ENCODE results near the gene SIX2. TPM values are rescaled to one million over a fixed set of nuclear protein-coding genes. Genes with fewer than 3 reads are reported as not detected.

Gene SIX2
- total RNA-seq, 2 experiments from 2014 or later, result not detected

DNA sequence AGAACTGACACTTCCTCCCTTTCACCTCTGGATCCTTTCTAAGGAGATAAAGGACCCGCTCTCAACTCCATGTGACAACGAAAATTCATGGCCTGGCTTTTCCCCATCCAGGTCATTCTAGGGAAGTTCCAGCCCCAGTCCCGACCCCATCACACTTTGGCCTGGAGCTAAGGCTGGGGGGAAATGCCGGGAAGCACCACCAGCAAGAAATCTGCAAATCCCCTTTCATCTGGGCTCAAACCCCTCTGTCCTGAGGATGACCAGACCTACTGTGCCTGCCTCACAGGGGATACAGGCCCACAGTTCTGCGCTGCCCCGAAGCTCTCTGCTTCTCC lies 1.3 kb downstream of the SIX2 start:
- H3K36me3 Mint-ChIP-seq (ENCODE audit: low read depth), result no peaks in the 10 kb centered on the region
- POLR2A ChIA-PET, result no interaction called here
- no peak for DNase-seq
- peaks cover 78% of the 10 kb centered on the region for H3K27me3 Mint-ChIP-seq
- peaks cover 24% of the 10 kb centered on the region for H3K4me1 Mint-ChIP-seq
- H3K9me3 Mint-ChIP-seq (ENCODE audit: low read depth), result no peaks in the 10 kb centered on the region
- no peak overlapping the region for H3K4me3 Mint-ChIP-seq
- intact Hi-C loops (cut with DNase I, micrococcal nuclease), result loop anchor here (5.0 to 10.0 kb wide), 4 partner anchors 76 to 201 kb away; no protein-coding TSS in a partner anchor
- H3K27ac Mint-ChIP-seq, result no peak overlapping the region
- CTCF ChIA-PET, result interaction anchor here (1.0 to 1.7 kb wide), 2 partner anchors 23 to 54 kb away, joined by 3 read pairs; no protein-coding TSS in a partner anchor
- no peak for ATAC-seq

DNA sequence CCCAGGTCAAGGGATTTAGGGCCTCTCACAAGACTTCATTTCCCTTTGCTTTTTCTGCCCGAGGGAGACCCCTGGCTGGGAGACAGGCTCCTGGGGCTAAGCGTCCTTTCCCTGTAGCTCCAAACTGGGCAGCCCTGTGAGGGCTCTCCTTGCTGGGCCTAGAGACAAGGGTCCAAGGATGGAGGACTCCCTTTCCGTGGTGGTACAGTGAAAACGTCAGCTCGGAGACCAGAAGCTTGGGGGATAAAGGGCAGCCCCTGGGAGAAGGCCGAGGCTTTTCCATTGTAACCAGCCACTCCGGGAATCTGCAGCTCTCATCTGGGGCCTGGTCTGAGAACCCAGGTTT lies 2.3 kb downstream of the SIX2 start:
- Mint-ChIP-seq H3K4me3 (no peak overlapping the region), H3K4me1 (peaks cover 25% of the 10 kb centered on the region), H3K27ac (no peak overlapping the region), H3K27me3 (peaks cover 76% of the 10 kb centered on the region), H3K9me3 (ENCODE audit: low read depth) (no peaks in the 10 kb centered on the region), H3K36me3 (ENCODE audit: low read depth) (no peaks in the 10 kb centered on the region)
- ChIA-PET CTCF (interaction anchor here (1.0 to 1.7 kb wide), 2 partner anchors 22 to 52 kb away, joined by 3 read pairs; no protein-coding TSS in a partner anchor), POLR2A (no interaction called here)
- ATAC-seq (no peak), DNase-seq (no peak)
- intact Hi-C loops (cut with DNase I, micrococcal nuclease), result loop anchor here (5.0 to 10.0 kb wide), 4 partner anchors 75 to 200 kb away; no protein-coding TSS in a partner anchor

DNA sequence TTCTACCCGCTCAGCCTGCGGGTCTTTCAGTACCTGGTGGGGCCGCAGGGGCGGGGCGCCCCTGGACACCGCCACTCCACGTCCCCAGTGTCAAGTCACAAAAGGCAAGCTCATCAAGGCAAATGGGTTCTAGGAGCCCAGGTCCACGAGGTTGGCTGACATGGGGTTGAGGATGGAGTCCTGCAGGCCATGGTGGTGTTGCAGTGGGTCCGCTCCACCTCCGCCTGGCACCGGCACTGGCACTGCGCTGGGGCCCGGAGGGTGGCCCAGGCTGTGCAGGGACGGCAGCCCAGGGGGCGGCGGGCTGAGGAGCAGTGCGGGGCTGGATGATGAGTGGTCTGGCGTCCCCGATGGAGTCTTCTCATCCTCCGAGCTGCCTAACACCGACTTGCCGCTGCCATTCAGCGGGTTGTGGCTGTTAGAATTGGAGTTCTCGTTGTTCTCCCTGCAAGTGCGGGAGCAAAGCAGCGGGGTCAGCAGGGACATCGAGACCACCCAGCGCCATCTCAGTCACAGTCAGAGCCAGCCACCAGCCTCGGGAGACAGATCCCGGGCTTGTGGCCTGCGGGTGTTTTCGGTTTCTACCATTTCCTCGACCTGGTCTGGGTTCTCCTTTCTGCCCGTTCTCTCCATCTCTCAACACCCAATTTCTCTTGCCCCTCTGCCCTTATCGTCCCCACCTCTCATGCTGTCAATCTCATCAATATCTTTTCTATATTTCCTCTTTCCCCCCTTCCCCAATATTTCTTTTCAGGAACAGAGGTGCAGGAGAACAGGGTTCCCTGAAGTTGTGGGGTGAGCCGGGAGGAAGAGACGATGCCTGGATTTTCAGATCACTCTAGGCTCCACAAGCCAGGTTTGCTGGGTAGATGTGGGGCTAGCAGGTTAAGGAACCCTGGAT lies 3.0 kb downstream of the SIX2 start:
- Mint-ChIP-seq H3K27ac (no peak overlapping the region), H3K4me1 (peaks cover 30% of the 10 kb centered on the region), H3K36me3 (ENCODE audit: low read depth) (no peaks in the 10 kb centered on the region), H3K4me3 (no peak overlapping the region), H3K27me3 (peaks cover 77% of the 10 kb centered on the region), H3K9me3 (ENCODE audit: low read depth) (no peaks in the 10 kb centered on the region)
- intact Hi-C loops (cut with DNase I, micrococcal nuclease), result loop anchor here (5.0 to 10.0 kb wide), 4 partner anchors 74 to 199 kb away; no protein-coding TSS in a partner anchor
- ChIA-PET POLR2A (no interaction called here), CTCF (interaction anchor here (1.2 to 1.7 kb wide), 2 partner anchors 8 to 21 kb away, joined by 3 read pairs; no protein-coding TSS in a partner anchor)
- no peak for DNase-seq
- no peak for ATAC-seq

DNA sequence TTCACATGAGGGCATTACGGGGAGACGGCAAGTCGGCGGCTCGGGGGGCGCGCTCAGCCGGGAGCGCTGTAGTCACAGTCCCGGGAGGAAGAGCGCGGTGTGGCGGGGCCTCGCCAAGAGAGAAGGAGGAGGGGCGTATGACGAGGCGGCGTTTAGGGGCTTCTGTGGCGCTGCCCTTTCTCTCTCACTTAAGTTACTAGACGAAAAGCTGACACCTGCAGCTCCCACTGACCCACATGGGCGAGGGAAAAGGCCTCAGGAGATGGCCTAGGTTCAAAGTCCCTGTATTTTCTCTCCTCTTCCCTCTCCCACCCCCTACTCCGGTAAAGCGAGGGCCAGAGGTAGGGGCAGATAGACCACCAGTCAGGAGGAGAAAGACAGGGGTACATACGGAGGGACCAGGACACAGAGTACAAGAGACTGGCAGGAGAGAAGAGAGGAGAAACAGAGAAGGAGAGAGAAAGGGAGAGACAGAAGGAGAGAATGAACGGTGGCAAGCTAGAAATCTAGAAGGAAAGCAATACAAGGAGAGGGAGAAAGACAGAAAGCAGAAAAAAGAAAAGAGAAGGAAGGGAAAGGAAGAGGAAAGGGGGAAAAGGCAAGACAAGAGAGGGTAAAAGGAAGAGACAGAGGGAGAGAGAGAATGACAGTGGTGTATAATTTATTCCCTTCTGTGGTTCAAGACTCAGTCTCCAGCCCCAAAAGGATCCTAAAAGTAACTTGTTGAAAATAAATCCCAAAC lies 3.8 kb downstream of the SIX2 start:
- H3K9me3 Mint-ChIP-seq (ENCODE audit: low read depth), result no peaks in the 10 kb centered on the region
- H3K4me3 Mint-ChIP-seq, result no peak overlapping the region
- ChIA-PET CTCF (interaction anchor here (0.6 to 1.2 kb wide), 4 partner anchors 9 to 934 kb away, joined by 3 to 4 read pairs (median 3); no protein-coding TSS in a partner anchor), POLR2A (interaction anchor here (0.6 kb wide), 2 partner anchors 394 to 492 kb away, joined by 4 to 6 read pairs; no protein-coding TSS in a partner anchor)
- no peak for DNase-seq
- no peak for ATAC-seq
- peaks cover 71% of the 10 kb centered on the region for H3K27me3 Mint-ChIP-seq
- no peak overlapping the region for H3K27ac Mint-ChIP-seq
- H3K4me1 Mint-ChIP-seq, result peaks cover 32% of the 10 kb centered on the region
- intact Hi-C loops (cut with DNase I, micrococcal nuclease), result loop anchor here (2.0 to 10.0 kb wide), 5 partner anchors 73 to 198 kb away; no protein-coding TSS in a partner anchor
- H3K36me3 Mint-ChIP-seq (ENCODE audit: low read depth), result no peaks in the 10 kb centered on the region

- Mint-ChIP-seq H3K36me3 (ENCODE audit: low read depth) (no peaks in the 10 kb centered on the region), H3K4me1 (peaks cover 29% of the 10 kb centered on the region), H3K27me3 (peaks cover 74% of the 10 kb centered on the region), H3K27ac (no peak overlapping the region), H3K4me3 (no peak overlapping the region), H3K9me3 (ENCODE audit: low read depth) (no peaks in the 10 kb centered on the region)
- DNase-seq (peak; percentile 32), ATAC-seq (no peak)
- intact Hi-C loops (cut with DNase I, micrococcal nuclease), result loop anchor here (2.0 to 10.0 kb wide), 6 partner anchors 52 to 197 kb away; no protein-coding TSS in a partner anchor
- ChIA-PET POLR2A (no interaction called here), CTCF (interaction anchor here (0.6 to 1.2 kb wide), 2 partner anchors 10 to 75 kb away, joined by 3 read pairs; no protein-coding TSS in a partner anchor)
Measured at GRCh38 chr2:45004562-45005191, 4.6 kb downstream of the SIX2 start.

- no peaks in the 10 kb centered on the region for H3K9me3 Mint-ChIP-seq (ENCODE audit: low read depth)
- peaks cover 29% of the 10 kb centered on the region for H3K4me1 Mint-ChIP-seq
- no peak overlapping the region for H3K27ac Mint-ChIP-seq
- CTCF ChIA-PET, result no interaction called here
- H3K4me3 Mint-ChIP-seq, result no peak overlapping the region
- intact Hi-C loops (cut with DNase I, micrococcal nuclease), result loop anchor here (2.0 to 10.0 kb wide), 3 partner anchors 52 to 161 kb away; no protein-coding TSS in a partner anchor
- POLR2A ChIA-PET, result no interaction called here
- ATAC-seq (no peak), DNase-seq (no peak)
- no peaks in the 10 kb centered on the region for H3K36me3 Mint-ChIP-seq (ENCODE audit: low read depth)
- peaks cover 78% of the 10 kb centered on the region for H3K27me3 Mint-ChIP-seq
Measured at GRCh38 chr2:45003579-45004551, 5.4 kb downstream of the SIX2 start.

GRCh38 chr2:45002686-45003085 lies 6.6 kb downstream of the SIX2 start:
- CTCF ChIA-PET, result no interaction called here

DNA sequence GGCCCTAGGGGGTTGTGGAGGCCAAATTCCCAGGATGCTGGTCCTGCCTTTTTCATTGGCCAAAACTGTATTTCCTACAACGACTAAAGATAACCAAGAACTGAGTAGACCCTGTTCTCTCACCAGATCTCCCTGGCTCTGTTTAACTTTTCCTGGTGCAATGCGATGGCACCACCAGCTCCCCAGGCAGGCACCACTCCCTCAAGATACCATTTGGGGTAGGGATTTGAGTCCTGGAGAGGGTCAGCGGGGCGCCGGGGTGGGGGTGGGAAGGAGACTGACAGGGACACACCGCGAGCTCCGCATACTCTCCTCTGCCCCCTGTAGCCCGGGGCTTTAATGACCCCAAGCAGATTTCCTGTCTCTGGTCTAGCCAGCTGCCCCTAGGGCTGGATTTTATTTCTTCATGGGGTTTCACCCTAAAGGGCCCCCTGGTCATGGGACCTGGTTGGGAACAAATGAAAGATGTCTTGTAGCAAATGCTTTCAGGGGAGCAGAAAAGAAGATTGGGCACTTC lies 7.3 kb downstream of the SIX2 start:
- Mint-ChIP-seq H3K27me3 (peaks cover 76% of the 10 kb centered on the region), H3K4me3 (peak overlapping the region; percentile 47), H3K36me3 (ENCODE audit: low read depth) (no peaks in the 10 kb centered on the region), H3K4me1 (peaks cover 23% of the 10 kb centered on the region), H3K9me3 (ENCODE audit: low read depth) (no peaks in the 10 kb centered on the region), H3K27ac (no peak overlapping the region)
- ATAC-seq (no peak), DNase-seq (no peak)
- ChIA-PET CTCF (interaction anchor here (0.5 to 5.0 kb wide), 4 partner anchors 8 to 21 kb away, joined by 3 to 35 read pairs (median 3); partner anchors contain the start of gene SIX2), POLR2A (interaction anchor here (0.9 kb wide), 1 partner anchor 648 kb away, joined by 4 read pairs; no protein-coding TSS in a partner anchor)
- intact Hi-C loops (cut with DNase I, micrococcal nuclease), result loop anchor here (5.0 to 10.0 kb wide), 2 partner anchors 50 to 163 kb away; no protein-coding TSS in a partner anchor

More at GRCh38 chr2:45002686-45003085, 6.6 kb downstream of the SIX2 start:
- no peak overlapping the region for H3K27ac Mint-ChIP-seq
- no peaks in the 10 kb centered on the region for H3K36me3 Mint-ChIP-seq (ENCODE audit: low read depth)
- peaks cover 23% of the 10 kb centered on the region for H3K4me1 Mint-ChIP-seq
- H3K4me3 Mint-ChIP-seq, result no peak overlapping the region
- H3K9me3 Mint-ChIP-seq (ENCODE audit: low read depth), result no peaks in the 10 kb centered on the region
- intact Hi-C loops (cut with DNase I, micrococcal nuclease), result loop anchor here (5.0 to 10.0 kb wide), 2 partner anchors 50 to 162 kb away; no protein-coding TSS in a partner anchor
- POLR2A ChIA-PET, result interaction anchor here (0.9 kb wide), 1 partner anchor 647 kb away, joined by 4 read pairs; no protein-coding TSS in a partner anchor
- peaks cover 76% of the 10 kb centered on the region for H3K27me3 Mint-ChIP-seq
- ATAC-seq (no peak), DNase-seq (no peak)

GRCh38 chr2:45000921-45001868 lies 8.1 kb downstream of the SIX2 start:
- POLR2A ChIA-PET, result interaction anchor here (0.9 kb wide), 1 partner anchor 649 kb away, joined by 4 read pairs; no protein-coding TSS in a partner anchor
- Mint-ChIP-seq H3K36me3 (ENCODE audit: low read depth) (no peaks in the 10 kb centered on the region), H3K4me3 (peak overlapping the region; percentile 47), H3K9me3 (ENCODE audit: low read depth) (no peaks in the 10 kb centered on the region), H3K27me3 (peaks cover 75% of the 10 kb centered on the region), H3K4me1 (peaks cover 20% of the 10 kb centered on the region), H3K27ac (no peak overlapping the region)
- ATAC-seq (no peak), DNase-seq (peak; percentile 27)
- CTCF ChIA-PET, result interaction anchor here (0.7 to 5.0 kb wide), 3 partner anchors 8 to 20 kb away, joined by 3 to 35 read pairs (median 3); partner anchors contain the start of gene SIX2
- intact Hi-C loops (cut with DNase I, micrococcal nuclease), result loop anchor here (5.0 to 10.0 kb wide), 2 partner anchors 49 to 164 kb away; no protein-coding TSS in a partner anchor

All from activated CD4-positive, alpha-beta T cell treated with anti-CD3 and anti-CD28 coated beads for 36 hours (primary cell).